IMR-90 (cell line): ENCODE data around the gene GNG7. TPM values are rescaled to one million over a fixed set of nuclear protein-coding genes. Genes with fewer than 3 reads are reported as not detected.
A peak's percentile ranks its signal among the peaks of the same experiment; 100 is the strongest.

Source experiments
- ATAC-seq: fragments of 200-7000 bp; cut with Tn5 transposase; 2 replicates; pipeline ENCODE4 v1.9.1; 2020; ENCODE audit warnings: low read depth, mild to moderate bottlenecking, moderate library complexity
- BruUV-seq: library from RNA; stranded (reverse); fragments of 400-500 nt; replicated peaks from 2 replicates; lab custom pipeline; 2021; lab: Mats Ljungman, UMichigan
- CTCF ChIA-PET: fragments of 300-600 bp; formaldehyde crosslinking; extraction: SDS; loops from one replicate; lab custom pipeline; 2021; ENCODE audit warnings: antibody characterized with exemption; lab: Yijun Ruan, JAX
- POLR2A ChIA-PET: fragments of 300-600 bp; sonication (Branson Sonifier 250); formaldehyde crosslinking; loops from one replicate; lab custom pipeline; 2022; ENCODE audit warnings: antibody characterized with exemption; ENCODE audit not compliant: unreplicated experiment; lab: Charles Lee
- DNase-seq: peaks from one replicate; pipeline ENCODE4 v3.0.0; 2013
- H2AFZ ChIP-seq: replicated peaks from 2 replicates; pipeline ENCODE3; 2013; ENCODE audit warnings: low read length, mild to moderate bottlenecking; ENCODE audit not compliant: poor library complexity
- H2AK5ac ChIP-seq: 2 replicates; pipeline ENCODE4 v1.6.1; 2013; ENCODE audit warnings: low read depth, low read length, inconsistent platforms
- H2AK9ac ChIP-seq: replicated peaks from 2 replicates; pipeline ENCODE3; 2013; ENCODE audit warnings: mild to moderate bottlenecking, low read depth, low read length, moderate library complexity; ENCODE audit not compliant: poor library complexity
- H2BK120ac ChIP-seq: 2 replicates; pipeline ENCODE4 v1.6.1; 2013; ENCODE audit warnings: low read depth, low read length, inconsistent platforms
- H2BK15ac ChIP-seq: 3 replicates; pipeline ENCODE4 v1.6.1; 2013; ENCODE audit warnings: low read depth, low read length, inconsistent platforms
- H2BK20ac ChIP-seq: 2 replicates; pipeline ENCODE4 v1.6.1; 2013; ENCODE audit warnings: low read depth, mild to moderate bottlenecking, inconsistent platforms, low read length, moderate library complexity
- H2BK5ac ChIP-seq: 2 replicates; pipeline ENCODE4 v1.6.1; 2013; ENCODE audit warnings: mild to moderate bottlenecking, low read depth, low read length, inconsistent platforms; ENCODE audit not compliant: poor library complexity, severe bottlenecking
- H3K14ac ChIP-seq: replicated peaks from 2 replicates; pipeline ENCODE4 v1.6.1; 2013; ENCODE audit warnings: low read depth, low read length, inconsistent platforms
- H3K18ac ChIP-seq: 2 replicates; pipeline ENCODE4 v1.6.1; 2013; ENCODE audit warnings: low read depth, low read length, control low read depth
- H3K23ac ChIP-seq: 2 replicates; pipeline ENCODE4 v1.6.1; 2013; ENCODE audit warnings: low read depth, low read length, inconsistent platforms
- H3K27ac ChIP-seq: 2 replicates; pipeline ENCODE4 v1.5.1; 2013; ENCODE audit warnings: mild to moderate bottlenecking, control low read depth, low read length; ENCODE audit not compliant: insufficient read depth
- H3K27me3 ChIP-seq: 2 replicates; pipeline ENCODE4 v1.6.1; 2013; ENCODE audit warnings: low read length; ENCODE audit not compliant: control insufficient read depth, insufficient read depth
- H3K36me3 ChIP-seq: 2 replicates; pipeline ENCODE4 v1.6.1; 2013; ENCODE audit warnings: low read length, mixed read lengths; ENCODE audit not compliant: control insufficient read depth, insufficient read depth
- H3K4ac ChIP-seq: 2 replicates; pipeline ENCODE4 v1.6.1; 2013; ENCODE audit warnings: low read depth, low read length, inconsistent platforms
- H3K4me1 ChIP-seq: 2 replicates; pipeline ENCODE4 v1.6.1; 2013; ENCODE audit warnings: low read length, mixed read lengths; ENCODE audit not compliant: control insufficient read depth, insufficient read depth
- H3K4me2 ChIP-seq: 2 replicates; pipeline ENCODE4 v1.6.1; 2013; ENCODE audit warnings: low read depth, mild to moderate bottlenecking, control low read depth, low read length, moderate library complexity
- H3K4me3 ChIP-seq: 2 replicates; pipeline ENCODE4 v1.5.1; 2013; ENCODE audit warnings: low read depth, mild to moderate bottlenecking, control low read depth, low read length, moderate library complexity; ENCODE audit not compliant: insufficient read depth
- H3K56ac ChIP-seq: 2 replicates; pipeline ENCODE4 v1.6.1; 2013; ENCODE audit warnings: low read length, inconsistent platforms; ENCODE audit not compliant: insufficient read depth; ENCODE audit errors: extremely low read depth
- H3K79me1 ChIP-seq, 2 experiments: 2 replicates each; pipeline ENCODE4 v1.6.1; 2013; ENCODE audit warnings: low read length in 2 of 2, inconsistent platforms in 1 of 2, low read depth in 1 of 2
- H3K9ac ChIP-seq: 2 replicates; pipeline ENCODE4 v1.6.1; 2013; ENCODE audit warnings: low read depth, low read length, control low read depth
- H3K9me1 ChIP-seq: 2 replicates; pipeline ENCODE4 v1.6.1; 2013; ENCODE audit warnings: low read length, inconsistent platforms; ENCODE audit not compliant: insufficient read depth
- H3K9me3 ChIP-seq: 2 replicates; pipeline ENCODE4 v1.6.1; 2013; ENCODE audit warnings: low read length; ENCODE audit not compliant: control insufficient read depth, insufficient read depth
- H4K20me1 ChIP-seq: 2 replicates; pipeline ENCODE4 v1.6.1; 2013; ENCODE audit warnings: low read length, inconsistent platforms; ENCODE audit not compliant: insufficient read depth
- H4K5ac ChIP-seq: 2 replicates; pipeline ENCODE4 v1.6.1; 2013; ENCODE audit warnings: mild to moderate bottlenecking, low read depth, low read length, control low read depth
- H4K8ac ChIP-seq, 2 experiments: 2 replicates each; pipeline ENCODE4 v1.6.1; 2013; ENCODE audit warnings: low read depth in 2 of 2, low read length in 2 of 2, control low read depth in 1 of 2, inconsistent platforms in 1 of 2
- H4K91ac ChIP-seq: 2 replicates; pipeline ENCODE4 v1.6.1; 2013; ENCODE audit warnings: low read depth, low read length, inconsistent platforms; ENCODE audit not compliant: insufficient read depth
- FOS ChIP-seq: fragments of 150-350 bp; IDR thresholded peaks from 2 replicates; pipeline ENCODE4 v1.6.1; 2016; ENCODE audit warnings: low read depth, low read length
- MXI1 ChIP-seq: IDR thresholded peaks from 2 replicates; pipeline ENCODE4 v1.6.1; 2012; ENCODE audit warnings: low read depth, mild to moderate bottlenecking, low read length, moderate library complexity, borderline replicate concordance
- NFE2L2 ChIP-seq: fragments of 150-350 bp; IDR thresholded peaks from 2 replicates; pipeline ENCODE4 v1.6.1; 2016; ENCODE audit warnings: low read depth, mild to moderate bottlenecking, low read length
- RAD21 ChIP-seq: IDR thresholded peaks from 2 replicates; pipeline ENCODE4 v1.6.1; 2012; ENCODE audit warnings: low read length, improper control_type of control experiment
- RCOR1 ChIP-seq: IDR thresholded peaks from 2 replicates; pipeline ENCODE4 v1.6.1; 2012; ENCODE audit warnings: mild to moderate bottlenecking, low read length, improper control_type of control experiment; ENCODE audit not compliant: insufficient replicate concordance
- RFX5 ChIP-seq: IDR thresholded peaks from 2 replicates; pipeline ENCODE4 v1.8.0; 2012; ENCODE audit warnings: low read depth, mild to moderate bottlenecking, low read length, moderate library complexity
- WGBS, 2 experiments: methylation state at CpG; one replicate each; pipeline versions ENCODE4 v1.1.5 to v1.1.7; 2013; ENCODE audit warnings: missing lambda C conversion rate in 2 of 2; ENCODE audit not compliant: insufficient read length in 1 of 2; ENCODE audit errors: extremely low coverage in 2 of 2; 5-methylcytosine and 5-hydroxymethylcytosine counted together
- dilution Hi-C: fragments of 300-500 bp; cut with HindIII; formaldehyde crosslinking; loops from one replicate; pipeline ENCODE4 v1.14.3; 2018; ENCODE audit warnings: low sequenced_read_pairs; ENCODE audit not compliant: unreplicated experiment
- in situ Hi-C: fragments of 300-500 bp; cut with MboI; formaldehyde crosslinking; loops from 3 replicates; pipeline ENCODE4 v1.14.3; 2019; ENCODE audit warnings: low sequenced_read_pairs, inconsistent platforms, mixed read lengths
- intact Hi-C: fragments of 100-400 bp; cut with micrococcal nuclease; formaldehyde crosslinking; loops from 2 replicates; pipeline ENCODE4 v1.10.0; 2022
- polyA plus RNA-seq, 3 experiments: library from polyadenylated mRNA; depleted of rRNA; stranded (reverse); fragments of >200 nt; gene quantifications; 2 replicates each; pipeline ENCODE4 v1.2.3, GENCODE V29; 2012; ENCODE audit warnings: low replicate concordance in 1 of 3
- total RNA-seq: library from RNA; depleted of rRNA; stranded (reverse); fragments of >200 nt; gene quantifications from 2 replicates; pipeline ENCODE4 v1.2.3, GENCODE V29; 2012
- TF ChIP-seq, protein P1 (sequence below): conservative IDR thresholded peaks from 2 replicates; pipeline ENCODE4 v1.5.1; 2012; ENCODE audit warnings: mild to moderate bottlenecking, low read depth, low read length, improper control_type of control experiment
- TF ChIP-seq, protein P2 (sequence below): fragments of 150-350 bp; IDR thresholded peaks from 2 replicates; pipeline ENCODE4 v1.6.1; 2016; ENCODE audit warnings: low read depth, mild to moderate bottlenecking, low read length, moderate library complexity, borderline replicate concordance

Gene GNG7
- total and polyA plus RNA-seq, 2 of the 4 experiments (the other 2 are of a cell fraction), result under 0.01 to 0.21 TPM

DNA sequence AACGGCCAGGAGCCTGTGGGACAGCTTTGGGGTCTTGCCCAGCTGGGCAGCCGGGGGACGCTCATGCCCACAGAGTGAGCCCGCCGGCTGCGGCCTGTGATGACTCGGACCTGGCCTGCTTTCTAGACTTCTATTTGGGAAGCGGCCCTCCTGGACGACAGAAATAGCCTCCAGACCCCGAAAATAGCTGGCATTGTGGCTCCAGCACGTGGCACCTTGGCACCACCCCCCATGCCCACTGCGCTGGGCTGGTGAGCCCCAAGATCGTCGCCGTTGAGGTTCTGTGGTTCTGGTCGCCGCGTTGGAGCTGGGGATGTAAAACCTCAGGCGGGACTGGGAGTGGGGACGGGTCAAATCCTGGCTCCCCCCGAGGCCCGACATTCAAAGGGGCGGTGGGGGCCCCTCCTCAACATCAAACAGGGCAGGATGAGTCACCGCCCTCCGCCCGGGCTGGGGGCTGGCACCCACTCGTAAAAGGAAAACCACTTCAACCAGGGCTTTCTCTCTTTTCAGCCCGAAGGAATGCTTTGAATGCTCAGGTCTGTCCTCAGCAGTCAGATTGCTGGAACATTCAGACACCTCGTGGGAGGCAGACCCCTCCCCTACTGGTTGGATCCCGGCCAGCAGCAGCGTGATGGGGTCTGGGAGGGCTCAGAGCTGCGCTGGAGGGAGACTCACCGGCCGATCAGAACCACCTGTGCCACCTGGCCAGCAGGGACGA lies 184.5 kb downstream of the GNG7 start:
- Histone ChIP-seq H2BK15ac (peak overlapping the region; percentile 62; the same call in 1 of the 3 replicates), H3K4me1 (no peaks in the 10 kb centered on the region), H2AFZ (peak overlapping the region; percentile 81), H3K27ac (no peak overlapping the region), H2AK5ac (peak overlapping the region; percentile 82), H3K4me2 (no peak overlapping the region), H4K8ac (peak overlapping the region in 1 of 2 experiments; percentile 25; a peak in 1 of 4 replicates), H3K27me3 (no peaks in the 10 kb centered on the region), H3K9ac (no peak overlapping the region), H2BK120ac (no peak overlapping the region), H3K56ac (no peak overlapping the region), H3K18ac (no peak overlapping the region), H4K5ac (no peak overlapping the region), H2AK9ac (no peak overlapping the region), H3K9me1 (no peaks in the 10 kb centered on the region), H2BK5ac (no peak overlapping the region), H3K23ac (no peak overlapping the region), H2BK20ac (no peak overlapping the region), H3K4me3 (no peak overlapping the region), H4K91ac (no peak overlapping the region), H3K4ac (peak overlapping the region; percentile 5; the same call in 1 of the 2 replicates), H3K14ac (no peak overlapping the region), H3K9me3 (no peaks in the 10 kb centered on the region), H4K20me1 (no peaks in the 10 kb centered on the region), H3K79me1 (no peaks in the 10 kb centered on the region), H3K36me3 (no peaks in the 10 kb centered on the region)
- ChIA-PET POLR2A (no interaction called here), CTCF (interaction anchor here (0.5 kb wide), 1 partner anchor 17 kb away, joined by 3 read pairs; no protein-coding TSS in a partner anchor)
- no TSS peak for BruUV-seq
- dilution Hi-C loops (no loop called here), intact Hi-C loops (no loop called here), in situ Hi-C loops (no loop called here)
- ATAC-seq (no peak), DNase-seq (no peak)
- WGBS, 2 experiments, result 53% methylated on average over 12 of the region's 35 CpGs; no CpG with 5 or more reads in 1 of the 2 experiments
- TF ChIP-seq, protein P1, sequence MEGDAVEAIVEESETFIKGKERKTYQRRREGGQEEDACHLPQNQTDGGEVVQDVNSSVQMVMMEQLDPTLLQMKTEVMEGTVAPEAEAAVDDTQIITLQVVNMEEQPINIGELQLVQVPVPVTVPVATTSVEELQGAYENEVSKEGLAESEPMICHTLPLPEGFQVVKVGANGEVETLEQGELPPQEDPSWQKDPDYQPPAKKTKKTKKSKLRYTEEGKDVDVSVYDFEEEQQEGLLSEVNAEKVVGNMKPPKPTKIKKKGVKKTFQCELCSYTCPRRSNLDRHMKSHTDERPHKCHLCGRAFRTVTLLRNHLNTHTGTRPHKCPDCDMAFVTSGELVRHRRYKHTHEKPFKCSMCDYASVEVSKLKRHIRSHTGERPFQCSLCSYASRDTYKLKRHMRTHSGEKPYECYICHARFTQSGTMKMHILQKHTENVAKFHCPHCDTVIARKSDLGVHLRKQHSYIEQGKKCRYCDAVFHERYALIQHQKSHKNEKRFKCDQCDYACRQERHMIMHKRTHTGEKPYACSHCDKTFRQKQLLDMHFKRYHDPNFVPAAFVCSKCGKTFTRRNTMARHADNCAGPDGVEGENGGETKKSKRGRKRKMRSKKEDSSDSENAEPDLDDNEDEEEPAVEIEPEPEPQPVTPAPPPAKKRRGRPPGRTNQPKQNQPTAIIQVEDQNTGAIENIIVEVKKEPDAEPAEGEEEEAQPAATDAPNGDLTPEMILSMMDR, result no peak
- TF ChIP-seq, protein P2, sequence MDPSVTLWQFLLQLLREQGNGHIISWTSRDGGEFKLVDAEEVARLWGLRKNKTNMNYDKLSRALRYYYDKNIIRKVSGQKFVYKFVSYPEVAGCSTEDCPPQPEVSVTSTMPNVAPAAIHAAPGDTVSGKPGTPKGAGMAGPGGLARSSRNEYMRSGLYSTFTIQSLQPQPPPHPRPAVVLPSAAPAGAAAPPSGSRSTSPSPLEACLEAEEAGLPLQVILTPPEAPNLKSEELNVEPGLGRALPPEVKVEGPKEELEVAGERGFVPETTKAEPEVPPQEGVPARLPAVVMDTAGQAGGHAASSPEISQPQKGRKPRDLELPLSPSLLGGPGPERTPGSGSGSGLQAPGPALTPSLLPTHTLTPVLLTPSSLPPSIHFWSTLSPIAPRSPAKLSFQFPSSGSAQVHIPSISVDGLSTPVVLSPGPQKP, result no peak
- TF ChIP-seq NFE2L2 (no peak), FOS (peak; percentile 29; the same call in 1 of the 2 replicates), MXI1 (no peak), RAD21 (no peak), RFX5 (no peak), RCOR1 (no peak)
